Middle frontal gyrus (tissue), 1 donor: ENCODE measurements around the gene NPSR1.

Source experiments
- DNase-seq: peaks from one replicate; pipeline ENCODE4 v3.0.0-alpha.2; 2015; ENCODE audit warnings: low spot score; ENCODE audit errors: extremely low spot score

Gene NPSR1

DNA sequence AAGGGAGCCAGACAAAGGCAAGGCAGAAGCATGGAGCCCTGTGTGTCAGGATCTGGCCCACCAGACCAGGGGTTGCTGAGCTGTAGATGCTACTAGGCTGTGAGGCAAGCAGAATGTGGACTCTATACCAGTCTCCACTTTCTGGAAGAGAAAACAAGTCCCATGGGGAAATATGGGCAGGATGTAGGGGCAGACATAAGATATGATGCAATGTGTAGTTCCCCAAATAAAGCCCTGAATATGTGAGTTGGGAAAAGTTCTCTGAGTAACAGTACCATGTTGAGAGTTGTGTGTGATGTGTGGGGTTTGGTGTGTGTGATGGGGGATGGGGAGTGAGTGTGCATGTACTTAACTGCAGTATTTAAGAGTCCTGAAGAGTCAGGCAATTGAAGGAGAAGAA is 62.3 kb downstream of the NPSR1 start:
- no peak for DNase-seq

GRCh38 chr7:34723338-34723737 is 65.3 kb downstream of the NPSR1 start:
- DNase-seq, result no peak

DNA sequence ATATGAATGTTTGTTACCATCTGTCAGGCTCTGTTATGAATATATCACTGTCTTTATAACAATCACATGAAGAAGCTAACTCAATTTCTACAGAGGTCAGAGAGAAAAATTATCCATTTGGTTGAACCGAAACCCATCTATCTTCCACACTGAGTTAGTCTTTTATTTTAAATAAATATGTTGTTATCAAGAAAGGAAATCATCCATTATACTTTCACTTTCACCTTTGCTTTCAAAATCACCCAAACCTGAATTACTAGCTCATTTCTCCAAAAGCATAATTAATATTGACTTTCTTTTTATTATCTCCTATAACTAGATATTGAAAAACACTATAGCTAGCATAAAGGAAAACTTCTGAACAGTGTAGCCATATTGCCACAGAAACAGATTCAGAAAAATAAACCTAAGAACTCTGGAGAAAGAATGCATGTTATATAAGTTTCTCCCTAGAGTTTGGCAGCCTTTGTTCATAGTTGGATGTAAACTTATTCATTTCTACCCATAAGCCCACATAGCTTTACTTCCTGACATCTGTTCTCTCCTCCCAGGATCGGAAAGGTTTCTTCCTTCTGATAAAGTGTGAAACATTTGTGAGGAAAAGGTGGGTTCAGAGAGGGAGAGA is 66.0 kb downstream of the NPSR1 start:
- peak; percentile 11 for DNase-seq

GRCh38 chr7:34726221-34726620 is 68.2 kb downstream of the NPSR1 start:
- no peak for DNase-seq

DNA sequence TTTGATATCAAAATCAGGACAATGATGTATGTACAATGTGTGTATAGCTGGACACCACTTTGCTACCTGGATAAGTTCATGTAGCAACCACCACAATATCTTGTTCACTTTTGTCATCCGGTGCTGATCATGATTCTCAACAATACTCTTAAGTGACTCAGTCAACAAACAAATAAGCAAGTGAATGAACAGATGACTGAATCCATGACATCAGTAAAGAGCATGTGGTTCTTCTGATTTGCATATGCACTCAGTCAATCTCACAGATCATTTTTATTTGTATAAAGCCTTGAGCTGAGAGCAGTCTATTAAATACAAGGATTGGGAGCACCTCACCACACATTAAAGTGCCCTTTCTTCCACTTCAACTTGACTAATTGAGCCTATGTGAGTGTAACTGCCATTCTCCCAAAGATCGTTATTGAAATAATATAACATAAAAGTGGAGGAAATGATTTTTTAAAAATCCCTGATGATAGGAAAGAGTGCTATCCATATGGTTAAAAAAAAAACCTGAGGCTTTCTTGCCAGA is 69.5 kb downstream of the NPSR1 start:
- no peak for DNase-seq

GRCh38 chr7:34728156-34728555 is 70.1 kb downstream of the NPSR1 start:
- no peak for DNase-seq

GRCh38 chr7:34734771-34735170 is 76.8 kb downstream of the NPSR1 start:
- DNase-seq, result no peak

GRCh38 chr7:34735526-34735925 is 77.5 kb downstream of the NPSR1 start:
- DNase-seq, result no peak

DNA sequence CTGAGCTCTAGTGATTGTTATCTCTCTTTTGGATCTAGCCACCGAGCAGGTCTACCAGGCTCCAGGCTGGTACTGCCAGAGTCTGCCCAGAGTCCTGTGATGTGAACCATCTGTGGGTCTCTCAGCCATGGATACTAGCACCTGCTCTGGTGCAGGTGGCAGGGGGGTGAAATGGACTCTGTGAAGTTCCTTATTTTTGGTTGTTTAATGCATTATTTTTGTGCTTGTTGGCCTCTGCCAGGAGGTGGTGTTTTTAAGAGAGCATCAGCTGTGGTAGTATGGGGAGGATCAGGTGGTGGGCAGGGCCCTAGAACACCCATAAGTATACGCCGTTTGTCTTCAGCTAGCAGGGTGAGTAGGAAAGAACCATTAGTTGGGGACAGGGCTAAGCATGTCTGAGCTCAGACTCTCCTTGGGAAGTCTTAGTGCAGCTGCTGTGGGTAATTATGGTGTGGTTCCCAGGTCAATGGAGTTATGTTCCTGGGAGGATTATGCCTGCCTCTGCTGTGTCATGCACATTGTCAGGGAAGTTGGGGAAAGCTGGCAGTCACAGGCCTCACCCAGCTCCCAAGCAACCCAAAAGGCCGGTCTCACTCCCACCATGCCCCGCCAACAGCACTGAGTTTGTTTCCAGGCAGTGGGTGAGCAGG is 81.8 kb downstream of the NPSR1 start:
- no peak for DNase-seq

- DNase-seq, result no peak
Measured at GRCh38 chr7:34740840-34741239, 82.8 kb downstream of the NPSR1 start.

GRCh38 chr7:34747176-34747781 is 89.3 kb downstream of the NPSR1 start:
- DNase-seq, result no peak

- DNase-seq, result no peak
Measured at GRCh38 chr7:34747867-34748727, 90.1 kb downstream of the NPSR1 start.

DNA sequence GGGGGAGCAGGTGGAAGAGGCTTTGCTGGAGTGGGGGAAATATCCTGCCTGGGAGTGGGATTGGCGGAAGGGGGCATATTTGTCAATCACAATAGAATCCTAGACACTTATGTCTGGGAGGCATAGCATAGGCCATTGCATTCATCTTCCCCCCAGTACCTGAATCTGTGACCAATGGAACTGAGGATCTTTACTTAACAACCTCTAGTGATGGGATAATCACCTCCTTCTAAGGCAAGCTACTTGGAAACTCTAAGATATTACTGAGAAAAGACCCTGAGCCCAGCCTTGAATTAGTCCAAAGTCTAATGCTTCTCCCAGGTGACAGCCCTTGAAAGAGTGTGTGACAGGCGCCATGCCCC is 90.7 kb downstream of the NPSR1 start:
- no peak for DNase-seq

DNA sequence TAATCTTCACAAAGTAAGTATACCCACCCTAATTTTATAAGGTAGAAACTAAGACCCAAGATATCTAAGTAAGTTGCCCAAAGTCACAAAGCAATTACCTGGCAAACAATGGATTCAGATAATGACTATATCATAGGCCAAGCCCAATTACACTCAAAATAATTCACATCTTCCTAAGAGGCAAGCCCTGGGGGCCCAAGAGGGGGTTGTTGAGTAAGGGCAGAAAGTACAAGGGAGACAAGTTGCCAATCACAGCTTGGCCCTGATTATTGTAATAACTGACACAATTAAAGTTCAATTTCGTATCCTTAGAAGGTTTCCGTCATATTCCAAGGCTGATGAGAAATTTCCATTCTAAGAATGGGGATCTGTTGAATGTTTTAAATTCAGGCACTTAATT is 91.4 kb downstream of the NPSR1 start:
- no peak for DNase-seq

DNA sequence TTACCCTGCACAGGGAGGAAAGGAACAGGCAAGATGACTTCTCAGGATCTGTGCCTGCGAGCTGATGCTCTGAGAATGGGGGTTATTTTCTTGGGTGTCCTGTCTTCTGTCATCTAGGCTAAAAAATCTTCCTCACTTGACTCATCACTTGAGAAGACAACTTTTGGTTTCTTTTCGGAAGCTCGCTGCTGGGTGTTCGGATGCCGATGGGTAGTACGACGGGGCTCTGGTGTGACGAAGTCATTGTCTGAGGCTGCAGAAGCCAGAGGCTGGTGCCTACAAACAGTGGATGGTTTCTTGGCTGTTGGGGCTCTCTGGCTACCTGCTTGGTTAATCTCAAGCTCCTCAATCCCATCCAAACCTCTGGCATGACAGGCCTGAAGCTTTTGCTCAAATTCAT is 92.2 kb downstream of the NPSR1 start:
- no peak for DNase-seq

DNA sequence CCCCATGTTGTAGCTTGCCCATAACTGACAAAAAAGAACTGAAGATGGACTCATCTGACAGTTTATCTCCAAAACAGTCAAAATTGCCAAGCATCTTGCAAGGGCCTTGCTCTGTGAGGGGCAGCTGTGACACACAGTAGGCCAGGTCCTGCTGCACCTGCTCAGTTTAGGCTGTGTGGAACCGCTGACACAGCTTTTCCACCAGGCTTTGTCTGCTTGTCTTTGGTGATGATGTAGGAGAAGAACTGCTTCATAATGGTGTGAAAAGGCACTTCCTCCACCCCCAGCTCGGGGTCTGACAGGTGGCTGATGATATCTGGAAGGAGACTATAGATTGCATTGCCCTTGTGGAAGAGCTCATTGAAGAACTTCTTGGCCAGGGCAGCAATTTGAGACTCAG is 92.6 kb downstream of the NPSR1 start:
- DNase-seq, result no peak

- no peak for DNase-seq
Measured at GRCh38 chr7:34751725-34752643, 94.0 kb downstream of the NPSR1 start.

DNA sequence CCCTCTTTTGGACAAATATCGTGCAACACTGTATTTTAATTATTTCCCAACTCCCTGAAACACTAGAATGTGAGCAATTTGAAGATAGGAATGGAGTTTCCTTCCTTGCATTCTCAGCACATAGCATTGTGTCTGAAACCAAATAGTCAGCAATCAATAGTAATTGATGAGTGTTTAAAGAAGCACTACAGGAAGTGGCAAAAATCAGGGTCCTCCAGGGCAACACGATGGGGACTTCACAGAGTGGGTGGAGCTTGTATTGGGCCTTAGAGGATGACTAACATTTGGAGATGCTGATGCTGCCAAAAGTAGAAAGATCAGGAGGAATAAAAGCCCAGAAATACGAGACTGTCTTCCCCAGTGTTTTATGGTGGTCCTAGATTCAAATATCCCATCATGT is 94.9 kb downstream of the NPSR1 start:
- DNase-seq, result no peak

DNA sequence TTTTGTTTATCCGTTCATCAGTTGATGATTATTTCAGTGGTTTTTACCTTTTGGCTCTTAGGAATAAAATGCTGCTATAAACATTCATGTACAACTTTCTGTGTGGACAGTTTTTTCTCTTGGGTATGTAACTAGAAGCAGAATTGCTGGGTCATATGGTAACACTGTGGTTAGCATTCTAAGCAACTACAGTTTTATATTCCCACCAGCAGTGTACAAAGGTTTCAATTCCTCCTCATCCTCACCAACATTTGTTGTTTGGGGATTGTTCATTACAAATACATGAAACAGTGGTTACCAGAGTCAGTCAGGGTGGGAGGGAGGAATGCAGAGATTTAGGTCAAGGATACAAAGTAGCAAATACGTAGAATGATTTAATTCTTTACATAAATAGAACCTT is 97.0 kb downstream of the NPSR1 start:
- DNase-seq, result no peak

GRCh38 chr7:34756025-34756437 is 98.0 kb downstream of the NPSR1 start:
- DNase-seq, result no peak

GRCh38 chr7:34756691-34757090 is 98.7 kb downstream of the NPSR1 start:
- DNase-seq, result no peak
